HFFc6 (cell line): ENCODE data around the gene LDLRAD4. TPM values are rescaled to one million over a fixed set of nuclear protein-coding genes. Genes with fewer than 3 reads are reported as not detected.

Experiments
- DNase-seq: peaks from one replicate; pipeline ENCODE4 v3.0.0-alpha.2; 2018
- H3K27ac Mint-ChIP-seq: 2 replicates; pipeline ENCODE4 v1.8.0; 2020; ENCODE audit warnings: mild to moderate bottlenecking, mixed read lengths
- H3K27me3 Mint-ChIP-seq: 2 replicates; pipeline ENCODE4 v1.8.0; 2021; ENCODE audit warnings: mild to moderate bottlenecking, moderate library complexity, mixed read lengths; ENCODE audit not compliant: insufficient read depth
- H3K36me3 Mint-ChIP-seq: 2 replicates; pipeline ENCODE4 v1.8.0; 2021; ENCODE audit warnings: low read depth, mixed read lengths
- H3K4me1 Mint-ChIP-seq: 2 replicates; pipeline ENCODE4 v1.8.0; 2020; ENCODE audit warnings: low read depth, mixed read lengths
- H3K4me3 Mint-ChIP-seq: 2 replicates; pipeline ENCODE4 v1.8.0; 2020; ENCODE audit warnings: mild to moderate bottlenecking, moderate library complexity, mixed read lengths
- H3K9me3 Mint-ChIP-seq: 2 replicates; pipeline ENCODE4 v1.8.0; 2020; ENCODE audit warnings: mild to moderate bottlenecking, mixed read lengths
- CTCF ChIP-seq: fragments of 200-600 bp; sonication (generic); IDR thresholded peaks from 2 replicates; pipeline ENCODE4 v1.5.0; 2021; ENCODE audit warnings: antibody characterized with exemption, mild to moderate bottlenecking
- total RNA-seq, 6 experiments: library from RNA; stranded (reverse); fragmentation: NEBNext Ultra II Directional; extraction: Animal tissue kit (Norgen Biotek cat#: 25700); gene quantifications; 2 replicates in 1 of 6; 3 replicates in 5 of 6; pipeline ENCODE4 v1.2.3, GENCODE V29; 2021

LDLRAD4 gene
- total RNA-seq, 6 experiments from 2014 or later = not detected

DNA sequence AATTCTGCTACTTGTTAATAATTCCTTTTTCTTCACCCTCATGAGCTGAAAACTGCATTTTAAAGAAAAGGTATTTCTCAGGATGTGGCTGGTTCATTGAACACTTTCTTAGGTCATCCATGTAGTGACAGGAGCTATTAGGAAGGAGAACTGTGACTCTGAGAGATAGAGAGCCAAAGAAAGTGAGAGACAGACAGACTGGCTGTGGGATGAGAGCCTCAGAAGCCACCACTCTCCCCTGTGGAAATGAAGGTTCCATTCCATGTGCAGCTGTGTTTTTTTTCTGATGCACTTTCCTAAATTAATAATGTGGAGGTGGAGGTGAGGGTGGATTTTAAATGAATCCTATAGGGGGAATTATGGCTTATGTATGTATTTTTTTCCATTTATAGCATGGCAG lies 394.5 kb downstream of the LDLRAD4 start:
- no peak overlapping the region for H3K4me3 Mint-ChIP-seq
- no peak overlapping the region for H3K27ac Mint-ChIP-seq
- no peaks in the 10 kb centered on the region for H3K9me3 Mint-ChIP-seq
- H3K27me3 Mint-ChIP-seq = peaks cover 25% of the 10 kb centered on the region
- no peak for DNase-seq
- H3K36me3 Mint-ChIP-seq = no peaks in the 10 kb centered on the region
- H3K4me1 Mint-ChIP-seq = peaks cover 17% of the 10 kb centered on the region
- TF ChIP-seq CTCF = no peak

- no peak for DNase-seq
- Mint-ChIP-seq H3K36me3 (no peaks in the 10 kb centered on the region), H3K27me3 (peaks cover 25% of the 10 kb centered on the region), H3K4me3 (no peak overlapping the region), H3K9me3 (no peaks in the 10 kb centered on the region), H3K4me1 (peaks cover 17% of the 10 kb centered on the region), H3K27ac (no peak overlapping the region)
- TF ChIP-seq CTCF = no peak
Observed at GRCh38 chr18:13613591-13614501, 395.3 kb downstream of the LDLRAD4 start.

GRCh38 chr18:13614641-13615288 lies 396.2 kb downstream of the LDLRAD4 start:
- Mint-ChIP-seq H3K4me1 (peaks cover 17% of the 10 kb centered on the region), H3K27me3 (peaks cover 25% of the 10 kb centered on the region), H3K36me3 (no peaks in the 10 kb centered on the region), H3K27ac (no peak overlapping the region), H3K4me3 (no peak overlapping the region), H3K9me3 (no peaks in the 10 kb centered on the region)
- no peak for TF ChIP-seq CTCF
- DNase-seq = no peak

GRCh38 chr18:13615432-13615861 lies 396.9 kb downstream of the LDLRAD4 start:
- Mint-ChIP-seq H3K9me3 (no peaks in the 10 kb centered on the region), H3K36me3 (no peaks in the 10 kb centered on the region), H3K4me3 (no peak overlapping the region), H3K27ac (no peak overlapping the region), H3K27me3 (peaks cover 26% of the 10 kb centered on the region), H3K4me1 (peaks cover 17% of the 10 kb centered on the region)
- DNase-seq = no peak
- TF ChIP-seq CTCF = no peak

- Mint-ChIP-seq H3K27ac (no peak overlapping the region), H3K9me3 (no peaks in the 10 kb centered on the region), H3K4me1 (peaks cover 13% of the 10 kb centered on the region), H3K27me3 (peaks cover 26% of the 10 kb centered on the region), H3K36me3 (no peaks in the 10 kb centered on the region), H3K4me3 (no peak overlapping the region)
- no peak for DNase-seq
- no peak for TF ChIP-seq CTCF
Observed at GRCh38 chr18:13616041-13616440, 397.5 kb downstream of the LDLRAD4 start.
